Keratinocyte (primary cell): Measurements from ENCODE around the gene ETV3. TPM values are rescaled to one million over a fixed set of nuclear protein-coding genes. Genes with fewer than 3 reads are reported as not detected.
"Not testable (repeated sequence)": the region's sequence is repeated elsewhere in the genome, so short reads cannot be mapped to it uniquely, and the experiment has no call there.

ENCODE experiments used
- DNase-seq: peaks from one replicate; pipeline ENCODE4 v3.0.0-alpha.2; 2011; ENCODE audit warnings: low read depth, missing footprints, low spot score
- FAIRE-seq: peaks from 2 replicates; lab custom pipeline; 2011; peaks lifted over from hg19 to GRCh38; lab: Jason Lieb, UNC
- H2AFZ ChIP-seq: 2 replicates; pipeline ENCODE4 v1.6.0; 2012; ENCODE audit warnings: low read length, control low read depth, inconsistent platforms; ENCODE audit not compliant: control insufficient read depth
- H3K27ac ChIP-seq: 2 replicates; pipeline ENCODE4 v1.5.1; 2011; ENCODE audit warnings: low read length; ENCODE audit not compliant: control insufficient read depth, insufficient read depth
- H3K27me3 ChIP-seq: 3 replicates; pipeline ENCODE4 v1.6.0; 2011; ENCODE audit warnings: low read length; ENCODE audit not compliant: control insufficient read depth, insufficient read depth; ENCODE audit errors: extremely low read depth
- H3K36me3 ChIP-seq, 2 experiments: 2 replicates in 1 of 2; 3 replicates in 1 of 2; pipeline ENCODE4 v1.5.1; 2011; ENCODE audit warnings: low read length in 2 of 2, mild to moderate bottlenecking in 1 of 2; ENCODE audit not compliant: control insufficient read depth in 2 of 2, insufficient read depth in 2 of 2; ENCODE audit errors: extremely low read depth in 1 of 2
- H3K4me1 ChIP-seq: 3 replicates; pipeline ENCODE4 v1.5.1; 2011; ENCODE audit warnings: low read length; ENCODE audit not compliant: control insufficient read depth, insufficient read depth; ENCODE audit errors: extremely low read depth
- H3K4me2 ChIP-seq: 3 replicates; pipeline ENCODE4 v1.6.0; 2011; ENCODE audit warnings: low read depth, low read length; ENCODE audit not compliant: control insufficient read depth, insufficient read depth; ENCODE audit errors: extremely low read depth
- H3K4me3 ChIP-seq, 3 experiments: fragments of 200-600 bp in 1 of 3; sonication (generic) in 1 of 3; 2 replicates in 2 of 3; 3 replicates in 1 of 3; pipeline ENCODE4 v1.5.1; 2011 to 2016; ENCODE audit warnings: low read length in 3 of 3, mild to moderate bottlenecking in 3 of 3, control low read depth in 2 of 3, inconsistent platforms in 1 of 3, low read depth in 1 of 3, mixed read lengths in 1 of 3, mixed run types in 1 of 3, moderate library complexity in 1 of 3; ENCODE audit not compliant: control insufficient read depth in 2 of 3, insufficient read depth in 2 of 3; ENCODE audit errors: extremely low read depth in 1 of 3
- H3K79me2 ChIP-seq: 2 replicates; pipeline ENCODE4 v1.6.0; 2012; ENCODE audit warnings: low read length; ENCODE audit not compliant: control insufficient read depth, insufficient read depth
- H3K9ac ChIP-seq: 3 replicates; pipeline ENCODE4 v1.6.0; 2011; ENCODE audit warnings: low read length; ENCODE audit not compliant: control insufficient read depth, insufficient read depth; ENCODE audit errors: extremely low read depth
- H3K9me1 ChIP-seq: 3 replicates; pipeline ENCODE4 v1.6.0; 2011; ENCODE audit warnings: low read length; ENCODE audit not compliant: control insufficient read depth, insufficient read depth; ENCODE audit errors: extremely low read depth
- H3K9me3 ChIP-seq: 2 replicates; pipeline ENCODE4 v1.5.1; 2012; ENCODE audit warnings: low read depth, low read length; ENCODE audit not compliant: control insufficient read depth
- H4K20me1 ChIP-seq: 3 replicates; pipeline ENCODE4 v1.6.0; 2011; ENCODE audit warnings: low read length; ENCODE audit not compliant: control insufficient read depth, insufficient read depth; ENCODE audit errors: extremely low read depth
- EZH2 ChIP-seq: IDR thresholded peaks from one replicate; pipeline ENCODE4 v1.6.1; 2012; ENCODE audit warnings: inconsistent platforms, mild to moderate bottlenecking, low read length, moderate library complexity
- dilution Hi-C: fragments of 300-500 bp; cut with MboI; formaldehyde crosslinking; loops from one replicate; pipeline ENCODE4 v1.7.0; 2020; ENCODE audit warnings: low sequenced_read_pairs; ENCODE audit not compliant: extremely low pct_ligation_motif_present
- polyA plus RNA-seq, 5 experiments: library from polyadenylated mRNA; depleted of rRNA in 3 of 5; stranded (reverse) in 3 of 5; stranded (forward) in 1 of 5; unstranded in 1 of 5; fragments of >200 nt; gene quantifications; 1 replicate in 1 of 5; 2 replicates in 3 of 5; 3 replicates in 1 of 5; pipeline versions ENCODE4 v1.2.1 to v1.2.3, GENCODE V29; 2011 to 2012; ENCODE audit warnings: missing spikeins in 2 of 5, low read depth in 1 of 5, low replicate concordance in 1 of 5
- TF ChIP-seq, protein P1 (sequence below), 3 experiments: IDR thresholded peaks in 1 of 3; conservative IDR thresholded peaks in 1 of 3; optimal IDR thresholded peaks in 1 of 3; 2 replicates in 2 of 3; 3 replicates in 1 of 3; pipeline versions ENCODE3 to v1.5.1; 2011; ENCODE audit warnings: low read length in 3 of 3, mild to moderate bottlenecking in 3 of 3, moderate library complexity in 2 of 3, control low read depth in 1 of 3, inconsistent platforms in 1 of 3; ENCODE audit not compliant: insufficient read depth in 2 of 3; ENCODE audit errors: extremely low read depth in 1 of 3

Gene ETV3
- polyA plus RNA-seq, 1 donor (not counting 4 experiments of a cell fraction or from before 2014, with no cell fraction given), result 22.3 TPM

DNA sequence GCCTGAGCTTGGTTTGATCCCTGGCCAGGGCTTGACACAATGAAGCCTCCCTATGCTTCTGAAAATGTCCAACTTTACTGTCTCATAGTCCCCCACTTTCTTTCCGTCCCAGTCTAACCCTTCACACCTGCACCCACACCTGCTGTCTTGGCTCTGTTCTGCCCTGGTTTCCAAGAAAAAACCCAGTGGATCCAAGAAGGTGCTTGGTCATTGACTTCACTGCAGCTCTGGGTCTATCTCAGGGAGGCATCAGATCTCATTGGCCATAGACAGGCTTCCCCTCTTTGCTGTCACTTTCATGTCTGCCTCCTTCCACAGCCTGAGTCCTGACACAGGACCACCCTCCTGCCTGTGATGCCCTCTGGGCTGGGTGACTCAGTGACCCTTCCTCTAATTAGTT is 37.8 kb upstream of the ETV3 start:
- no peaks in the 10 kb centered on the region for H3K79me2 ChIP-seq
- H3K9ac ChIP-seq, result no peak overlapping the region
- dilution Hi-C loops, result no loop called here
- no peaks in the 10 kb centered on the region for H3K9me3 ChIP-seq
- no peak for DNase-seq
- no peak overlapping the region for H2AFZ ChIP-seq
- H3K4me2 ChIP-seq, result no peak overlapping the region
- peaks cover 22% of the 10 kb centered on the region for H3K27me3 ChIP-seq
- H3K4me3 ChIP-seq, result no peak overlapping the region
- H4K20me1 ChIP-seq, result no peaks in the 10 kb centered on the region
- H3K27ac ChIP-seq, result no peak overlapping the region
- H3K4me1 ChIP-seq, result no peaks in the 10 kb centered on the region
- TF ChIP-seq, protein P1, sequence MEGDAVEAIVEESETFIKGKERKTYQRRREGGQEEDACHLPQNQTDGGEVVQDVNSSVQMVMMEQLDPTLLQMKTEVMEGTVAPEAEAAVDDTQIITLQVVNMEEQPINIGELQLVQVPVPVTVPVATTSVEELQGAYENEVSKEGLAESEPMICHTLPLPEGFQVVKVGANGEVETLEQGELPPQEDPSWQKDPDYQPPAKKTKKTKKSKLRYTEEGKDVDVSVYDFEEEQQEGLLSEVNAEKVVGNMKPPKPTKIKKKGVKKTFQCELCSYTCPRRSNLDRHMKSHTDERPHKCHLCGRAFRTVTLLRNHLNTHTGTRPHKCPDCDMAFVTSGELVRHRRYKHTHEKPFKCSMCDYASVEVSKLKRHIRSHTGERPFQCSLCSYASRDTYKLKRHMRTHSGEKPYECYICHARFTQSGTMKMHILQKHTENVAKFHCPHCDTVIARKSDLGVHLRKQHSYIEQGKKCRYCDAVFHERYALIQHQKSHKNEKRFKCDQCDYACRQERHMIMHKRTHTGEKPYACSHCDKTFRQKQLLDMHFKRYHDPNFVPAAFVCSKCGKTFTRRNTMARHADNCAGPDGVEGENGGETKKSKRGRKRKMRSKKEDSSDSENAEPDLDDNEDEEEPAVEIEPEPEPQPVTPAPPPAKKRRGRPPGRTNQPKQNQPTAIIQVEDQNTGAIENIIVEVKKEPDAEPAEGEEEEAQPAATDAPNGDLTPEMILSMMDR (optimal IDR thresholded peaks at IDR 0.05 in 1 of 3, IDR thresholded peaks at IDR 0.05 in 1 of 3, conservative IDR thresholded peaks at IDR 0.05 in 1 of 3; ENCODE audit: extremely low read depth in 1 of 3, insufficient read depth in 2 of 3, low read length in 3 of 3), result no peak
- TF ChIP-seq EZH2, result no peak
- no peak for FAIRE-seq
- H3K36me3 ChIP-seq, result no peaks in the 10 kb centered on the region
- H3K9me1 ChIP-seq, result no peaks in the 10 kb centered on the region

DNA sequence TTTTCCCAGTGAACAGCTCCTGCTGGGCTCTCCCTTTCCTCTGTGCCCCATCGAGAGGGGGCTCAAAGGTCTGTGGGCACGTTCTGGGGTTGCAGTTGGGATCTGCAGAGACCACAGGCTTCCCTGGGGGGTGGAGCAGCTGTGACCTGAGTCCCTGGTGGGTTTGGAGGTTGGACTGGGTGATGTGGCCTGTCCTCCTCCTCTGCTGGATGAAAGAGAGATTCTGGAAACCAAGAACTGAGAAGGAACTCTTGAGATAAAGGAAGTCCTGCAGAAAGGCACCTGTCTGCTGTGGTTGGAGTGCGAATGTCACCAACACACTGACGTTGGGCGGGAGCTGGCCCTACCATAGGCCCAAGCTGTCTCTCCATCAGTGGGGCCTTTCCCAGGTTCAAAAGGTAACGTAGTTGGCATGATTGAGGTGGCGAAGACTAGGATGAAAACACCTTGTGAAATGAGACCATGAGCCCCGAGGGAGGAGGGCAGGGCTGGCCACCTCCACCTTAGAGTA is 35.8 kb upstream of the ETV3 start:
- Histone ChIP-seq H3K79me2 (no peaks in the 10 kb centered on the region), H3K27ac (no peak overlapping the region), H3K9ac (no peak overlapping the region), H3K4me2 (no peak overlapping the region), H3K4me1 (no peaks in the 10 kb centered on the region), H3K9me3 (no peaks in the 10 kb centered on the region), H4K20me1 (no peaks in the 10 kb centered on the region), H3K9me1 (no peaks in the 10 kb centered on the region), H3K27me3 (peaks cover 17% of the 10 kb centered on the region), H2AFZ (no peak overlapping the region), H3K4me3 (no peak overlapping the region), H3K36me3 (no peaks in the 10 kb centered on the region)
- DNase-seq, result no peak
- dilution Hi-C loops, result no loop called here
- FAIRE-seq, result no peak
- TF ChIP-seq, protein P1 (optimal IDR thresholded peaks at IDR 0.05 in 1 of 3, IDR thresholded peaks at IDR 0.05 in 1 of 3, conservative IDR thresholded peaks at IDR 0.05 in 1 of 3; ENCODE audit: extremely low read depth in 1 of 3, insufficient read depth in 2 of 3, low read length in 3 of 3), result no peak
- no peak for TF ChIP-seq EZH2

DNA sequence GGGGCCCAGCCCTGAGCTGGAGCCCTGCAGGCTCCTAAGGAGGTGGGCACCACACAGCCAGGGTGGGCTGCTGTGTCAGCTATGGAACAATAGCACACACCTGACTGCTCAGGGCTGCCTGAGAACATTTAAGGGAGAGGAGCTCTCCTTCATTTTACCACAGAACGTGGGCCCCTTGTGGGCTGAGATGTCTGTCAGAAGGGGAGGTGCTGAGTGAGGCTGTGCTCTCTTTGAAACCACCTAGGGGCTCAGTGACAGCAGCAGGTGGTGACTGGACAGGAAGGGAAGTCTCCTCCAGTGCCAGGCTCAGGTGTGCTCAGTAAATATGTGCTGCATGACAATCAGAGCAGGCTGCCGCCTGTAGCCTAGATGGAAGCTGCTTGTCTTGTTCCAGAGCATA is 35.0 kb upstream of the ETV3 start:
- H2AFZ ChIP-seq, H3K4me1 ChIP-seq, H3K27ac ChIP-seq, H3K9me1 ChIP-seq, H3K4me2 ChIP-seq, DNase-seq, H3K4me3 ChIP-seq, H3K79me2 ChIP-seq, H4K20me1 ChIP-seq, H3K9ac ChIP-seq, H3K36me3 ChIP-seq, H3K9me3 ChIP-seq, dilution Hi-C loops, FAIRE-seq: not testable (repeated sequence)
- peaks cover 14% of the 10 kb centered on the region for H3K27me3 ChIP-seq

DNA sequence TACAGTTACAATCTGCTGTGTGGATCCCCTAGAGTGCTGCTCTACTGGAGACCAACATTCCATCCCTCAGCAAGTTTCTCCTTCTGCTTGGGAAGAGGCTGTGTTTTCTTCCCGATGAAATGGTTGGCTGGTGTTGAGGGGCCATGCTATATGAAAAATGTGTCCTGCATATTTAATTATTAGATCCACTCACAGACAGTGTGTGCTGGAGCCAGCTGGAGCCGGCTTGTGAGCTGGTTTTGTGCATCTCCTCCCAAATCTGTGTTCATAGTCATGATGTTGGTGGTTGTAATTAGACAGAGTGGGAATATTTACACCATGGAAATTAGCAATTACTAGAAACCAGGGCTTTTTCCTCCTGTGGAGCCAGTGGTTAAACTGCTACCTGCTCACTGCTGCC is 34.4 kb upstream of the ETV3 start:
- H3K36me3 ChIP-seq, H3K27ac ChIP-seq, H3K79me2 ChIP-seq, H3K9me3 ChIP-seq, H3K4me2 ChIP-seq, H2AFZ ChIP-seq, dilution Hi-C loops, H3K4me3 ChIP-seq, FAIRE-seq, DNase-seq, H4K20me1 ChIP-seq, H3K9ac ChIP-seq, H3K9me1 ChIP-seq, H3K4me1 ChIP-seq: not testable (repeated sequence)
- H3K27me3 ChIP-seq, result peaks cover 12% of the 10 kb centered on the region
